Measurements from ENCODE around the gene CFHR5. TPM values are rescaled to one million over a fixed set of nuclear protein-coding genes. Genes with fewer than 3 reads are reported as not detected.
"Not testable (repeated sequence)": the region's sequence is repeated elsewhere in the genome, so short reads cannot be mapped to it uniquely, and the experiment has no call there.

Gene CFHR5
- not detected for total RNA-seq

DNA sequence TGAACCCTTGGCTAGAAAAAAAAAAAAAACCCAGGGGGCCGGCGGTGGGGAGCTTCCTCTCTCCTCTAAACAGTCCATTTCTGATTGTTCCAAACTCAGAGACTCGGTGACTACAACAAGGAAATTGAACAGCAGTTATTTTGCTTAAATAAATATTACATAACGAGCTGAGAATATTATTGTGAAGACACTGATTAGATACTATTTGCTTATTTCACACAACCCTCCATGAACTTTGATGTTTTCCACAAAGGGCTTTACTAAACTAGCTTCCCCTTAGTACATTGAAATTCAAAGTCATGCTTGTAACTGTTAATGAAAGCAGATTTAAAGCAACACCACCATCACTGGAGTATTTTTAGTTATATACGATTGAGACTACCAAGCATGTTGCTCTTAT, at the start of gene CFHR5:
Gene CFHR5 (plus strand): TSS at position 279 of the 400 bp plus-strand sequence. CDS start 109 bp downstream, at position 388.
- no peak for ATAC-seq

GRCh38 chr1:196932853-196933252, 44.5 kb upstream of the CFHR5 start:
- ATAC-seq = not testable (repeated sequence)

- ATAC-seq = no peak
Measured at GRCh38 chr1:196933531-196934189, 43.7 kb upstream of the CFHR5 start.

GRCh38 chr1:196941474-196941873, 35.9 kb upstream of the CFHR5 start:
- ATAC-seq = not testable (repeated sequence)

GRCh38 chr1:196943568-196943967, 33.8 kb upstream of the CFHR5 start, which contains the start of gene CFHR2:
Gene CFHR2 (plus strand): TSS chr1:196943738. CDS start chr1:196943881, 143 bp downstream.
- ATAC-seq = not testable (repeated sequence)

DNA sequence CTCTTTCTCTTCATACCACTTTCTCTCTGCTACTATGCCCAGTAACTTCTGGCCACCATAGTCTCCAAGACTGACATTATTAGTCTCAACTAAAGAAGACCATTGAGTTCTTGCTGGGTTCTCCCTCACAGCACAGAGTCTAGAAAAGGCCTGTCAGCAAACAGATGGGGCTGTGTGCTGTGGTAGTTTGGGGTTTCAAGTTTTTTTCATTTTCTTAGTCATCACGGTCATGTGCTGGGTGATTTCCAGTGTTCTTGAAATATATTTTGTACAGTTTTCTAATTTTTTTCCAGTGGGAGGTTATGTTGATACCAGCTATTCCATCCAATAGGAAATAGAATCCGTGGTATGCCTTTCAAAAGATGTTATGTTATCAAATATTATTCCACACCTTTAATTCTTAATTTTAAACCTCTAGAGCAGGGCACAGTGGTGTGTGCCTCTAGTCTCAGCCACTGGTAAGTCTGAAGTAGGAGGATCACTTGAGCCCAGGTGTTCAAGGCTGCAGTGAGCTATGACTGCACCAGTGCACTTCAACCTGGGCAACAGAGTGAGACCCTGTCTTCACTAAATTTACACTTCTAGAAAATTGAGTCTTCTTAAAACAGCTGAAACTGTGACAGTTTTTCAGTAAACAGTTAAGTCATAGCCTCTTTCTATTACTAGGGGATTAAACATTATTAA, 25.5 kb upstream of the CFHR5 start:
- no peak for ATAC-seq

DNA sequence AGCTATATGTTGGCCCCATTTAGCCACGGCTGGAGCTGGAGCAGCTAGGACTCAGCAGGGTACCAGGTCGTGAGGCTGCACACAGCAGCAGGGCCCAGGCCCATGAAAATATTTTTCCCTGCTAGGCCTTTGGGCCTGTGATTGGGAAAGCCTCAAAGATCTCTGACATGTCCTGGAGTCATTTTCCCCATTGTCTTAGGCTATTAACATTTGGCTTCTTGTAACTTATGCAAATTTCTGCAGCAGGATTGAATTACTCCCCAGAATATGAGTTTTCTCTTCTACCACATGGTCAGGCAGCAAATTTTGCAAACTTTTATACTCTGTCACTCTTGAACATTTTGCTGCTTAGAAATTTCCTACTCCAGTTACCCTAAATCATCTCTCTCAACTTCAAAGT, 22.6 kb upstream of the CFHR5 start:
- ATAC-seq = no peak

DNA sequence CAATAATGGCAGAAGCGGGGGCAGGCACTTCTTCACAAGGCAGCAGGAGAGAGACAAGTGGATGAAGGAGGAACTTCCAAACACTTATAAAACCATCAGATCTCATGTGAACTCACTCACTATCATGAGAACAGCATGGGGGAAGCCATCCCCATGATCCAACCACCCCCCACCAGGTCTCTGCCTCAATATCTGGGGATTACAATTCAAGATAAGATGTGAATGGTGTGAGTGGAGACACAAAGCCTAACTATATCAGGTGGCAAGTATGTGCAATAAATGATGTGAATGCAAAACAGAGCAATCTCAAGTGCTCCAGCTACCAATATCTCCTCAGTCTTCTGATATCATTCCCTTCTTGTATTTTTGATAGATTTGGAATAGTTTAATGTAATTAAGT, 21.4 kb upstream of the CFHR5 start:
- no peak for ATAC-seq

GRCh38 chr1:196960854-196961253, 16.5 kb upstream of the CFHR5 start:
- no peak for ATAC-seq

DNA sequence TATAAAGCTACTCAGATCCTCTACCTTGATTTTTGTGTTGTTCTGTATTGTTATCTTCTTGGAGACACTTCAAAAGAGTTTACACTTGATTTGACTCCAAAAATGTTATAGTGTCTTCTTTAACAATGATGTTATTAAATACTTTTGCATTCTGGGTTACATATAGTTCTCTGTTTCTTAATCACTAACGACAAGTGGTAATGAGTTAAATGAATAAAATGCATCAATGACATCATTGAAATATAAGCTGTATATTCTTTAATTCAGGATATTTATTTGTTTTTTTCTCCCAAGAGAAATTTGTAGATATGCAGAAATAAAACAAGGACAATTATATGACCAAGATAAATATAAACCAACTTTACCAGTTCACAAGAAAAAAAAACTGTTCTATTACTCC, 7.2 kb upstream of the CFHR5 start:
- no peak for ATAC-seq

GRCh38 chr1:196976278-196976677, 1.1 kb upstream of the CFHR5 start:
- no peak for ATAC-seq

- ATAC-seq = no peak
Measured at GRCh38 chr1:196980859-196981258, 3.5 kb downstream of the CFHR5 start.

DNA sequence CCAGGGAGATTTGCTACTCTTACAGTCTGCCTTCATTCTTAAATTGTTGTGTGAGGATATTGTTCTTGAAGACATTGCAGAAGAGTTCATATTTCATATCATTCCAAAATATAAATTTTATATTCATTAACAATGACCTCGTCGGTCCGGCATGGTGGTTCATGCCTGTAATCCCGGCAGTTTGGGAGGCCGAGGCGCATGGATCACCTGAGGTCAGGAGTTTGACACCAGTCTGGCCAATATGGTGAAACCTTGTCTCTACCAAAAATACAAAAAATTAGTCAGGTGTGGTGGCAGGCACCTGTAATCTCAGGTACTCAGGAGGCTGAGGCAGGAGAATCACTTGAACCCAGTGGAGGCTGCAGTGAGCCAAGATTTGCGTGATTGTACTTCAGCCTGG, 4.9 kb downstream of the CFHR5 start:
- not testable (repeated sequence) for ATAC-seq

GRCh38 chr1:196991919-196992651, 14.7 kb downstream of the CFHR5 start:
- not testable (repeated sequence) for ATAC-seq

DNA sequence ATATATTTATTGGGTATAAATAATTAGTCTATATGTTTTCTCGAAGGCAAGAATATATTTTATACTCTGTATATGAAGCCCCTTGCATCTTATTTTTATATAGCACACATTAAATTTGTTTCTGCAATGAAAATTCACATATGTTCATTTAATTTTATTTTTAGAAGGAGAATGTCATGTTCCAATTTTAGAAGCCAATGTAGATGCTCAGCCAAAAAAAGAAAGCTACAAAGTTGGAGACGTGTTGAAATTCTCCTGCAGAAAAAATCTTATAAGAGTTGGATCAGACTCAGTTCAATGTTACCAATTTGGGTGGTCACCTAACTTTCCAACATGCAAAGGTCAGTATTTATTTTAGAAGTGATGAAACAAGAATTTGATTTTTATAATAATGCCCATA, 16.6 kb downstream of the CFHR5 start:
- ATAC-seq = no peak

DNA sequence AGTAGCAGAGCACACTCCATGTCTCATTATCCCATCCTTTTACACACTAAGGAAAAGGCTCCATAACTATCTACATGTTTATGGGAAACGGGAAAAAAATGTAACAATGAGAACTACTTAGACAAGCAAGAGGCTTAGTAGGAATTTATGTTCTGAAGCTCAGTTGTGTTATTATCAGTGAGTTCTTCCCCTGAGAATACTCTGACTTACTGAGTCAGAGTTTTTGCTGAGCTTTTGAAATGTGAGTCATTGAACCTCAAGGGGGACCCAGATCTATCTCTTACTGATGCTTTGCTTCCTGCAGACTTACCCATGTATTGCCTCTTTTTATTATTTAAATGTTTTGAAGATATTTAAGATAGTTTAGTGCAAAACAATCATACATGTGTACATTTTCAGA, 20.1 kb downstream of the CFHR5 start:
- no peak for ATAC-seq

- ATAC-seq = no peak
Measured at GRCh38 chr1:197001828-197002227, 24.5 kb downstream of the CFHR5 start.

- ATAC-seq = no peak
Measured at GRCh38 chr1:197003132-197003531, 25.8 kb downstream of the CFHR5 start.

GRCh38 chr1:197008861-197009260, 31.5 kb downstream of the CFHR5 start:
- ATAC-seq = no peak

- no peak for ATAC-seq
Measured at GRCh38 chr1:197011614-197012013, 34.3 kb downstream of the CFHR5 start.

DNA sequence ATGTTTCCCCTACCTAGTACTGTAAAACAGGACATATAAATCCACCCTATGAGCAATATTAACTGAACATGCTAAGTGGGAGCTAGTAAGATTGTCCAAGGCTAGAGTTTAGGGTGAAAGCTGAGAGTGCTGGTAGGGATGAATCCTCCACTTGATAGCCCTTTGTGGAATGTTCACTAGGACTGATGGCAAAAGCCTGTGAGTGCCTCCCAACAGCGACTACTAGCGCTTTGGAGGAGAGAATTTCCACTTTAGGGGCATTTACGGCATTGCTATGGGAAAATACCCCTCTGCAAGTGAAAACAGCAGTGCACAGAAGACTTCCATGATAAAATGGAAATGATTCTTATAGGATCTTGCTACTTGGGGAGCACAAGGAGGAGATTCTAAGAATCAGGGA, 35.9 kb downstream of the CFHR5 start:
- ATAC-seq = no peak

DNA sequence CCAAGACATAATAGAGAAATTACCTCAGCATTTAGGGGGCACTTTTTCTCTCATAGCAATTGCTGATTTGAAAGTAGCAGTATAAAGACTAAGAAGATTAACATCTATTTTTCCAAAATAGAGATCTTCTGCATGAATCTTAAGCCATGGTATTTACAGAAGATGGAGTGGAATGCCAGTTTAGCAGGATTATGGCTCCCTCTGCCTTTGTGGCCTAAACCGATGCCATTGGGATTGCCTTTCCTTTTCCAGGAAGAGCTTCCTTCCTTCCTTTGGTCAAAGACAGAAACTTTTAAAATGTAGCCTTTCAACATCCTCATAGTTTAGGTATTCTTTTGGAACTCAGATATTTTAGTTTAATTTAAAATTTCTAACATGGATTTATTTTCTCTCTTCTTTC, 39.4 kb downstream of the CFHR5 start:
- ATAC-seq = no peak

DNA sequence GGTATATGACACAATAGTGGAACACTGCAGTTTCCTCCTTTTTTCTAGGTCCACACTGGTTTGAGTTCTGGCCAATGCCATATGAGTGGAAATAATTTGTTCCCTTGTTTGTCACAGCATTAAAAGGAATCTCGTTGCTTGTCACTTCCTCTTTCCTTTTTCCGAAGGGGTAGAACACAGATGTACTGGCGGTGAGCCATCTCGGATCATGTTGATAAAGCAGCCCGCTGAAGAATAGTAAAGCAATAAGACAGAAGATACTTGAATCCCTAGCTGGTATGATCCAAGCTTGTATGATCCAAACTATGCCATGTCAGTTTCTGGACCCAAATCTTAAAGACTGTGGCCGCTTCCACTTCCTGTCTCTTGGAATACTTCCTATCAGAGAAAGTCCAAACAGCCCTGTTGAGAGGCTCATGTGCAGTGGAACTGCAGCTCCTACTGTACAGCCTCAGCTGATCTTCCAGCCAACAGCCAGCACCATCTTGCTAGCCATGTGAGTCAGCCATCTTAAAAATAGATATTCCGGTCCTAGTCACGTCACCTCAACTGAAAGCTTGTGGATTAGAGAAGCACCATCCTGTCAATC, 40.3 kb downstream of the CFHR5 start:
- no peak for ATAC-seq

All from esophagus mucosa (tissue), 1 donor.